ENCODE measurements around the gene THSD7B.

The THSD7B gene

DNA sequence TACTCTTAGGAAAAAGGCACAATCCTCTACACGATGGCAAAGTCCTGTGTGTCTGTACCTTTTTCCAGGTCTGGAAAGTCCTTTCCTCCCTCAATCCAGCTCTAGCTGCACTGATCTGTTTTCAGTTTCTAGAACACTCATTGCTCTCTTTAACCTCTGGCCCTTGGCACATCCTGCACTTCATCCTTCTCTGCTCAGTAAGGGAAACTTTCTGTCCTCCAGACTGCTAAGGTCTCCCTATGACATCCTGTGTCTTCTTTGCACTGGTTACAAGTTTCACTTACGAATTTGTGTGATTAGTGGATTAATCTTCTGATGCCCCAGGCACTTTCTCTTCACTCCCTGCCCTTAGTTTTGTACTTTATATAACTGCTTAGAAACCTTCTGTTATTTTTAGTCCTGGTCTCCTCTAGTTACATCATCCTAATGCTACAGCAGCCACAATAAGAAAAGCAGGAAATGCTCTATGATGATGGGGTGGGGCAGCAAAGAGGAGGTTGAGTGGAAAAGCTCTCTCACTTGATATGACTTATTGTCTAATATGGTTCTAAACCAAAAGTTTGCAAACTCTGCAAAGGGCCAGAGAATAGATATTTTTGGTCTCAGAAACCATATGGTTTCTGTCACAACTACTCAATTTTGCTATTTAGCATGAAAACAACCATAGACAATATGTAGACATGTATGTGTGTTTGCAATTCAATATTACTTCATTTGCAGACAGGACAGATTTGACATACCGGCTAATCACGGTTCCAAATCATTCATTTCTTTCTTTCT, 568.2 kb downstream of the THSD7B start:
- Mint-ChIP-seq H3K4me3 (no peak overlapping the region), H3K27ac (no peak overlapping the region), H3K36me3 (no peaks in the 10 kb centered on the region), H3K27me3 (no peaks in the 10 kb centered on the region), H3K4me1 (no peaks in the 10 kb centered on the region), H3K9me3 (peaks cover 8 to 12% of the 10 kb centered on the region in 2 donors)
- DNase-seq (no peak), ATAC-seq (replicated peaks) (no peak)

DNA sequence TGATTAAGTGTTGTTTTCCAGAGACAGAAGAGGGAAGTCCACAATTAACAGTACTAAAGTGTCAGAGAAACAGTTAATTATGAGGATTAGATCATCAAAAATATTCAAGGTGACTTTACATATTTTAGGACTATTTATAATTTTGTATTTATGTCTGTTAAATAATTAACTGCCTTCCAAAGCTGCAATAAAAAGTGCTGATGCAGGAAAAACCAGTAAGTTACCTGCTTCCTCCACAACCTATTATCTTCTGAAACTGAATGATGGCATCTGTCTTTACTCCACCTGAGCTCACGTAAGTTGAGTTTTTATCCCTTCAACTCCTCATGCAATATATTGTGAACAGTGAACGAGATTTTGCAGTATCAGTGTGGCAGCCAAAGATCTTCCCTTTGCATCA, 570.7 kb downstream of the THSD7B start:
- no peak for ATAC-seq (replicated peaks)
- Mint-ChIP-seq H3K4me3 (no peak overlapping the region), H3K27ac (no peak overlapping the region), H3K4me1 (no peaks in the 10 kb centered on the region), H3K36me3 (no peaks in the 10 kb centered on the region), H3K27me3 (no peaks in the 10 kb centered on the region), H3K9me3 (peaks cover 6 to 7% of the 10 kb centered on the region in 2 donors)
- DNase-seq: no peak

DNA sequence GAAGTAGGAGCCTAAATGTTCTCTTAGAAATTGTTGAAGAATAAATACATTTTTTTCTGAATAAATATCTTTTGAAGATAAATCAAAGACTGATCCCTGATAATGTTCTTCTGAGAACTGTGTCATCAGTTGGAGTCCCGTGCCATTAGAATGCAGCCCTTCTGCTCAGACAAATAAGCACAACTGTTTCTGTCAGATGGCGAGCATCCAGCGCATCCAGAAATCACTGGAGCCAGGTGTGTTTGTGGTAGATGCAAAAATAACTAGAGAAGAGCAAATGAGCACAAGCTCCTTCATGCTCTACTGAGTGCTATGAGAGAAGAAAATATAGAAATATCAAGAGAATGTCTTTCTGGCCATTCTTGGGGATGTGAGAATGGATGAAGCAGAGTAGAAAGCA, 573.7 kb downstream of the THSD7B start:
- Mint-ChIP-seq H3K36me3 (no peaks in the 10 kb centered on the region), H3K4me1 (no peaks in the 10 kb centered on the region), H3K27me3 (no peaks in the 10 kb centered on the region), H3K27ac (no peak overlapping the region), H3K9me3 (peaks cover 5 to 8% of the 10 kb centered on the region in 2 donors), H3K4me3 (no peak overlapping the region)
- DNase-seq (no peak), ATAC-seq (replicated peaks) (no peak)

DNA sequence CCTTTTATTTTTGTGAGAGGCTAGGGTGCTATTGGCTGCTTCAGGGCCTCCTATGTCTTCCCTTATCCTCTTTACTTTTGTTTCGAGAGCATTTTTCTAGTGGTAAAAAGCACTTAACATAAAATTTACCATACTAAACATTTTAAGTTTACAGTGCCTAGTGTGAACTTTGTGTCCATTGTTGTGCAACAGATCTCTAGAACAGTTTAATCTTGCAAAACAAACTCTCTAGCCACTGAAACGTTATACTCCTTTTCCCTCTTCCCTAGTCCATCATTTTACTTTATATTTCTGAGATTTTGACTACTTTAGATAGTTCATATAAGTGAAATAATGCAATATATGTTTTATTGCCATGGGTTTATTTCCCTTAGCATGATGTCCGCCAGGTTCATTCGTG, 580.6 kb downstream of the THSD7B start:
- no peak overlapping the region for H3K4me3 Mint-ChIP-seq
- no peak overlapping the region for H3K27ac Mint-ChIP-seq
- DNase-seq (no peak), ATAC-seq (replicated peaks) (no peak)
- H3K27me3 Mint-ChIP-seq: no peaks in the 10 kb centered on the region
- peaks cover 3 to 6% of the 10 kb centered on the region in 2 donors for H3K9me3 Mint-ChIP-seq
- no peaks in the 10 kb centered on the region for H3K36me3 Mint-ChIP-seq
- no peaks in the 10 kb centered on the region for H3K4me1 Mint-ChIP-seq

DNA sequence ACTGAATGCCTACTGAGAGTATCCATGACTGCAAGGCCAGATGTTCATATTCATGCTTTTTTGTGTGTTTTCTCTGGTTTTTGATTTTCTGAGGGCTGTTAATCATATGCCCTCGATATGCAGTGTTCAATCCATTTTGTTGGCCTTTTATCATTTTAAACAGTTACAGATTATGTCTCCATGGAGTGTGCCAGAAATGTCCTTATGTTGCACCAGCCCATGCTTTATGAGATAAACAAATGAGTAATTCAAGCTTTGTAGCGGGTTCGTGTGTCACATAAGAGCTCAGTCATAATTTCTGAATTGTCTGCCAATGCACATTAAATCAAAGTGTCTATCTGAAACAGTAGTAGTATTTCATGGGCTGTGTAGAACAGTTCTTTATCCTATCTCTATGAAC, 583.0 kb downstream of the THSD7B start:
- no peak overlapping the region for H3K4me3 Mint-ChIP-seq
- no peaks in the 10 kb centered on the region for H3K4me1 Mint-ChIP-seq
- ATAC-seq (replicated peaks): no peak
- no peak for DNase-seq
- no peaks in the 10 kb centered on the region for H3K27me3 Mint-ChIP-seq
- H3K9me3 Mint-ChIP-seq: peaks cover 3 to 4% of the 10 kb centered on the region in 2 donors
- no peaks in the 10 kb centered on the region for H3K36me3 Mint-ChIP-seq
- no peak overlapping the region for H3K27ac Mint-ChIP-seq

DNA sequence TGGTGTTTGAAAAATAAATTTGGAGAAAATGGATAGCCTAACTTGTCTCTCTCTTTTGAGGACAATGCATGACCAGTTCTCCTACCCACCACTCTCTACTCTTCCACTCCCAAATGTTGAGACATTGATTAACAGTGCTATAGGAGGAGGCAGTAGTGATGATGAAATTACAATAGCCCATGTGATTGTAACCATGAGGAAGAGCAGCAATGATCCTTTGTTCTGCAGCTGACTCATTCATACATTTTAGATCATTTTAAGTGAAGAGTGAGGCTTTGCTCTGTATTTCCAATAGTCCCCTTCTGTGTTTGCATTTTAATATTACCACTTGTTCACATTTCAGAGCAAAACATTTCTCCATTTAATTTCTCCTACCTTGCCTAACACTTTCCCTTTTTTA, 592.3 kb downstream of the THSD7B start:
- no peak for ATAC-seq (replicated peaks)

DNA sequence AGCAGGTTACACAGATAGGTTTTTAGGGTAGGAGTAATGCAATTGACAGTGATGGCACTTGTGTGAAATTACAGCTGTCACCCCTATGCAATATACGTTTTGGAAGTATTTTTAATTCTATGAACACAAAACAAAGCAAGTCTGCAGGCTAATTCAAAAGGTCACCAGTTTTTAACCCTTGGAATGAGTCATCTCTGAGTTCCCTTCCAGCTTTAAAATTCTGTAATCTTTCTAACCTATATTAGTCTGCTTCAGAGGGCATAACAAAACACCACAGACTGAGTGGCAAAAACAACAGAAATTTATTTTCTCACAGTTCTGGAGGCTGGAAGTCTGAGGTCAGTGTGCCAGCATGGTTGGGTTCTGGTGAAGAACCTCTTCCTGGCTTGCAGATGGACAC, 602.0 kb downstream of the THSD7B start:
- Mint-ChIP-seq H3K36me3 (no peaks in the 10 kb centered on the region), H3K9me3 (peaks cover 4 to 17% of the 10 kb centered on the region in 2 donors), H3K27ac (no peak overlapping the region), H3K4me3 (no peak overlapping the region), H3K4me1 (no peaks in the 10 kb centered on the region), H3K27me3 (no peaks in the 10 kb centered on the region)
- DNase-seq: no peak
- ATAC-seq (replicated peaks): no peak

More for the DNA sequence above, 592.3 kb downstream of the THSD7B start:
- H3K9me3 Mint-ChIP-seq: peaks cover 4 to 10% of the 10 kb centered on the region in 2 donors
- no peak overlapping the region for H3K27ac Mint-ChIP-seq
- H3K4me3 Mint-ChIP-seq: no peak overlapping the region
- no peaks in the 10 kb centered on the region for H3K4me1 Mint-ChIP-seq
- no peaks in the 10 kb centered on the region for H3K27me3 Mint-ChIP-seq
- H3K36me3 Mint-ChIP-seq: no peaks in the 10 kb centered on the region
- no peak for DNase-seq

DNA sequence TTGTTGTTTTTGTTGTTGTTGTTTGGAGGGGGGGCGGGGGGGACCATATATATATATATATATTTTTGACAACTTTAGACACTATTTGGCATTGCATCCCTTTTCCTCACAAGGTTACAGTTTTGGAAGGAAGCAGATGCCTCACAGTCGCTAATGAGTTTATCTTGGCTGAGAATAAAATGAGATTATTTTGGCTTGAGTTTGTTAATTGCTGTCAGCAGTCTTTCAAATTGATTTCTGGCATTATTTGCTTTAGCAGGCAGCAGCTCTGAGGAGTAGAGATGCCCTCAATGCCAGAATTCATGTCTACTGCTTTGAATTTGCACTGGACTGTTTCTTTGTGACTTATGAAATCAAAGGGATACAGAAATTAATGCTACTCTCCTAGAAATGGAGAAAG, 603.8 kb downstream of the THSD7B start:
- no peak for DNase-seq
- no peak for ATAC-seq (replicated peaks)
- H3K36me3 Mint-ChIP-seq: no peaks in the 10 kb centered on the region
- peaks cover 4 to 13% of the 10 kb centered on the region in 2 donors for H3K9me3 Mint-ChIP-seq
- no peaks in the 10 kb centered on the region for H3K27me3 Mint-ChIP-seq
- no peak overlapping the region for H3K4me3 Mint-ChIP-seq
- no peaks in the 10 kb centered on the region for H3K4me1 Mint-ChIP-seq
- no peak overlapping the region for H3K27ac Mint-ChIP-seq

DNA sequence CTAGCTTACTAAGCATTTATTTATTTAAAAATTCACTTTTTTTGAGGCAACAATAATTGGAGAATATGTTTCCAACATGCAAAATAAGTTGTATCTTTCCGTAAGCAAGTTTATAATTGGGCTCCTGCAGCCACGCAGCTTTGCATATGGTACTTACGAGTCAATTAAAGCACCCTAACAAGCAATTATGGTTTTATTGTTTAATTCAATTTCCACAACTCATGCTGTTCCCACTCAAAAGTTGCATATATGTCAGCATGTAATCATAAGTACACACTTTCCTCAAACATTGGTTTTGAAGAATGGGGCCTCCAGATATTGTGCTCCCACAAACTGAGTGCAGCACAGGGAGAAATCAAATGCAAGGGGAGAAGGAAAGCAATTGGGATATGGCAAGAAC, 613.8 kb downstream of the THSD7B start:
- H3K27ac Mint-ChIP-seq: no peak overlapping the region
- no peaks in the 10 kb centered on the region for H3K4me1 Mint-ChIP-seq
- H3K9me3 Mint-ChIP-seq: peaks cover 4 to 14% of the 10 kb centered on the region in 2 donors
- no peaks in the 10 kb centered on the region for H3K27me3 Mint-ChIP-seq
- DNase-seq (no peak), ATAC-seq (replicated peaks) (no peak)
- no peaks in the 10 kb centered on the region for H3K36me3 Mint-ChIP-seq
- H3K4me3 Mint-ChIP-seq: no peak overlapping the region

DNA sequence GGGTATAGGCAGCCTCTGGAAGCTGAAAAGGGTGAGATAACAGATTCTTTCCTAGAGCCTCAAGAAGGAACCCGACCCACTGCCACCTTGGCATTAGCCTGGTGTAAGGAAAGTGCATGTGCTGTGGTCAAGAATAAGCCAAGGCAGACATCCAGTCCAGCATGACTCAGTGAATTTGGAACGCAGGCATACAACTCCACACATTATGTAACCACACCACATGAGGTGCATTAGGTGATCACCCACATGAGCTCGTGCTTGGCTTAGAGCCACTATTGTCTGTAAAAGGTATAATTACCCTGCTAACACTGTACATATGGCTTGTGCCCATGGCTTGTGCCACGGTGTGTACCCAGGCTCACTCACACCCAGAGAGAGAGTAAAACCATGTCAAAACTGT, 615.3 kb downstream of the THSD7B start:
- H3K4me3 Mint-ChIP-seq: no peak overlapping the region
- H3K27me3 Mint-ChIP-seq: no peaks in the 10 kb centered on the region
- DNase-seq (no peak), ATAC-seq (replicated peaks) (no peak)
- no peaks in the 10 kb centered on the region for H3K36me3 Mint-ChIP-seq
- no peaks in the 10 kb centered on the region for H3K4me1 Mint-ChIP-seq
- H3K9me3 Mint-ChIP-seq: peaks cover 4 to 23% of the 10 kb centered on the region in 2 donors
- no peak overlapping the region for H3K27ac Mint-ChIP-seq

DNA sequence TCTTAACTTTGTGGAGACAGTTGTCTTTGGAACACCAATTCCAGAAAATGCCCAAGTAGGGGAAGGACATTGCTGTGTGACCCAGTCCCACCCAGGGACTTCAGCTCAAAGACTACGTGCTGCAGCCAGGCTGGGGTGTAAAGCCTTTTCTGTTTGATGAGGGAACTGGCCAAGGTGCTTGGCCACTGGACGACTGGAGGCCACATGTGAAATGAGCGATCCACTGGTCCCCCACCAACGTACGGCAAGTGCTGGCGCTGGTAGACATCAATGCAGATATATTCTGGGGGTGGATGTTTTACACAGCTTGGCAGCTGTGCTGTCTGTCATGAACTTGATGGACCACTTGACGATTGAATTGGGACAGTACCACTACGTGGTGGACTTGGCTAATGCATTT, 616.4 kb downstream of the THSD7B start:
- Mint-ChIP-seq H3K36me3 (no peaks in the 10 kb centered on the region), H3K9me3 (peaks cover 4 to 23% of the 10 kb centered on the region in 2 donors), H3K27me3 (no peaks in the 10 kb centered on the region), H3K4me1 (no peaks in the 10 kb centered on the region), H3K27ac (no peak overlapping the region), H3K4me3 (no peak overlapping the region)
- DNase-seq (no peak), ATAC-seq (replicated peaks) (no peak)

DNA sequence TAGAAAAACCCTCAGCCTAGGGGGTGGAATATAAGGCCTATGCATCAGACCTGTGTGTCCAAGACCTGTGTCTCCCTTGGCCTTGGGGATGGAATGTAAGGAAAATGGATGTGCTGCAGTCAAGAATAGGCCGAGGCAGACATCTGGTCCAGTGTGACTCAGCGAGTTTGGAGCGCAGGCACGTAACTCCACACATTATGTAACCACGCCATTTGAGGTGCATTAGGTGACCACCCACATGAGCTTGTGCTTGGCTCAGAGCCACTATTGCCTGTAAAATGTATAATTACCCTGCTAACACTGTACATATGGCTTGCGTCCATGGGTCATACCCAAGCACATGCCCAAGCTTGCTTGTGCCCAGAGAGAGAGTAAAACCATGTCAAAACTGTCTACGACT, 618.0 kb downstream of the THSD7B start:
- Mint-ChIP-seq H3K36me3 (no peaks in the 10 kb centered on the region), H3K27me3 (no peaks in the 10 kb centered on the region), H3K4me3 (no peak overlapping the region), H3K9me3 (peaks cover 4 to 25% of the 10 kb centered on the region in 2 donors), H3K4me1 (no peaks in the 10 kb centered on the region), H3K27ac (no peak overlapping the region)
- no peak for ATAC-seq (replicated peaks)
- no peak for DNase-seq

DNA sequence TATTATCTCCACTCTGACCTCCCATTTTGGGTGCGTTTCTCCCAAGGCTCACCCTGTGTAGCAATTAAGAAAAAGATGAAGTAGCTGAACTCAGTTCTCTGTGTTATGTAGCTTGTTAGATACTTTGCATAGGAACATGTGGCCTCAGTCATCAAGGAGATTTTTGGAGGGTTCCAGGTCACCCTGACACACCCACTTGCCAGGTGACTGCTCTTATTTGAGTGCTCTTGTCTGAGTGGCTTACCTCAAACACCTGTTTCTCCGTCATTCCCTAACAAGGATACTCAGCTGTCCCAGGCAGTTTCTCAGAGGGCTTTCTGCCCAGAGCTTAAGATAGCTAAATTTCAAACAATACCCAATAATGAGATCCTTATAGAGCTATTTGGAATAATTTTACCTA, 621.7 kb downstream of the THSD7B start:
- Mint-ChIP-seq H3K36me3 (no peaks in the 10 kb centered on the region), H3K27me3 (no peaks in the 10 kb centered on the region), H3K27ac (no peak overlapping the region), H3K4me1 (no peaks in the 10 kb centered on the region), H3K9me3 (peaks cover 13 to 22% of the 10 kb centered on the region in 2 donors), H3K4me3 (no peak overlapping the region)
- ATAC-seq (replicated peaks) (no peak), DNase-seq (no peak)

DNA sequence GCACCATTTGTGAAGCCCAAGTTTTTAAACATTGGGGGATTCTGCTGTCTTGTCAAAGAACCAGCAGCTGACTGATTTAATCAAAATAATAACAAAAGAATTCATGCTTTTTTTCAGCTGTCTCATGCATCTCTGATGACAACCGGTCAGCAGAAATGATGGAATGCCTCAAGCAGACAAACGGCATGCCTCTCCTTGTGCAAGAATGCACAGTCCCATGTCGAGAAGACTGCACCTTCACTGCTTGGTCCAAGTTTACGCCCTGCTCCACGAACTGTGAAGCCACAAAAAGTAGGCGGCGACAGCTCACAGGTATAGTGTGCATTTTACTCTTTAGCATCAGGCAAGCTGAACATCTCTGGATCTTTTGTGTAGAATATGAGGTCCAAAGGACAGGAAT, 640.2 kb downstream of the THSD7B start:
- no peak overlapping the region for H3K27ac Mint-ChIP-seq
- no peak for ATAC-seq (replicated peaks)
- peaks cover 0 to 6% of the 10 kb centered on the region in 2 donors for H3K9me3 Mint-ChIP-seq
- no peak overlapping the region for H3K4me3 Mint-ChIP-seq
- no peaks in the 10 kb centered on the region for H3K36me3 Mint-ChIP-seq
- no peaks in the 10 kb centered on the region for H3K4me1 Mint-ChIP-seq
- H3K27me3 Mint-ChIP-seq: no peaks in the 10 kb centered on the region
- DNase-seq: no peak

DNA sequence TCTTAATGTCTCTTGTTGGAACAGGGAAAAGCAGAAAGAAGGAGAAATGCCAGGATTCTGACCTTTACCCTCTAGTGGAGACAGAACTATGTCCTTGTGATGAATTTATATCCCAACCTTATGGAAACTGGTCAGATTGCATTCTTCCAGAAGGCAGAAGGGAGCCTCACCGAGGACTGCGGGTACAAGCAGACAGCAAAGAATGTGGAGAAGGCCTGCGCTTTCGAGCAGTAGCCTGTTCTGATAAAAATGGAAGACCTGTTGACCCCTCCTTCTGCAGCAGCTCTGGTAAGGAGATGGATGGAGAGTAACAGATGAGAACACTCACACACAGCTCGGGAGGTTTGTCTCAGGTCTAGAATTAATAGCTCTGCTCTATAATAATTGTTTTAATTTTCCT, 646.2 kb downstream of the THSD7B start:
- no peak overlapping the region for H3K4me3 Mint-ChIP-seq
- no peaks in the 10 kb centered on the region for H3K4me1 Mint-ChIP-seq
- DNase-seq (no peak), ATAC-seq (replicated peaks) (no peak)
- H3K36me3 Mint-ChIP-seq: no peaks in the 10 kb centered on the region
- no peak overlapping the region for H3K27ac Mint-ChIP-seq
- peaks cover 4 to 13% of the 10 kb centered on the region in 2 donors for H3K9me3 Mint-ChIP-seq
- H3K27me3 Mint-ChIP-seq: no peaks in the 10 kb centered on the region
